Measurements from ENCODE around the gene ZMYND11. TPM values are rescaled to one million over a fixed set of nuclear protein-coding genes. Genes with fewer than 3 reads are reported as not detected.

ZMYND11 gene
- total and polyA plus RNA-seq, 2 of the 8 experiments (the other 6 are each of a cell fraction or from before 2014, with no cell fraction given), result 7.5 to 26.6 TPM

GRCh38 chr10:91313-91712 lies 43.9 kb upstream of the ZMYND11 start (continued):
- TF ChIP-seq, protein P1, sequence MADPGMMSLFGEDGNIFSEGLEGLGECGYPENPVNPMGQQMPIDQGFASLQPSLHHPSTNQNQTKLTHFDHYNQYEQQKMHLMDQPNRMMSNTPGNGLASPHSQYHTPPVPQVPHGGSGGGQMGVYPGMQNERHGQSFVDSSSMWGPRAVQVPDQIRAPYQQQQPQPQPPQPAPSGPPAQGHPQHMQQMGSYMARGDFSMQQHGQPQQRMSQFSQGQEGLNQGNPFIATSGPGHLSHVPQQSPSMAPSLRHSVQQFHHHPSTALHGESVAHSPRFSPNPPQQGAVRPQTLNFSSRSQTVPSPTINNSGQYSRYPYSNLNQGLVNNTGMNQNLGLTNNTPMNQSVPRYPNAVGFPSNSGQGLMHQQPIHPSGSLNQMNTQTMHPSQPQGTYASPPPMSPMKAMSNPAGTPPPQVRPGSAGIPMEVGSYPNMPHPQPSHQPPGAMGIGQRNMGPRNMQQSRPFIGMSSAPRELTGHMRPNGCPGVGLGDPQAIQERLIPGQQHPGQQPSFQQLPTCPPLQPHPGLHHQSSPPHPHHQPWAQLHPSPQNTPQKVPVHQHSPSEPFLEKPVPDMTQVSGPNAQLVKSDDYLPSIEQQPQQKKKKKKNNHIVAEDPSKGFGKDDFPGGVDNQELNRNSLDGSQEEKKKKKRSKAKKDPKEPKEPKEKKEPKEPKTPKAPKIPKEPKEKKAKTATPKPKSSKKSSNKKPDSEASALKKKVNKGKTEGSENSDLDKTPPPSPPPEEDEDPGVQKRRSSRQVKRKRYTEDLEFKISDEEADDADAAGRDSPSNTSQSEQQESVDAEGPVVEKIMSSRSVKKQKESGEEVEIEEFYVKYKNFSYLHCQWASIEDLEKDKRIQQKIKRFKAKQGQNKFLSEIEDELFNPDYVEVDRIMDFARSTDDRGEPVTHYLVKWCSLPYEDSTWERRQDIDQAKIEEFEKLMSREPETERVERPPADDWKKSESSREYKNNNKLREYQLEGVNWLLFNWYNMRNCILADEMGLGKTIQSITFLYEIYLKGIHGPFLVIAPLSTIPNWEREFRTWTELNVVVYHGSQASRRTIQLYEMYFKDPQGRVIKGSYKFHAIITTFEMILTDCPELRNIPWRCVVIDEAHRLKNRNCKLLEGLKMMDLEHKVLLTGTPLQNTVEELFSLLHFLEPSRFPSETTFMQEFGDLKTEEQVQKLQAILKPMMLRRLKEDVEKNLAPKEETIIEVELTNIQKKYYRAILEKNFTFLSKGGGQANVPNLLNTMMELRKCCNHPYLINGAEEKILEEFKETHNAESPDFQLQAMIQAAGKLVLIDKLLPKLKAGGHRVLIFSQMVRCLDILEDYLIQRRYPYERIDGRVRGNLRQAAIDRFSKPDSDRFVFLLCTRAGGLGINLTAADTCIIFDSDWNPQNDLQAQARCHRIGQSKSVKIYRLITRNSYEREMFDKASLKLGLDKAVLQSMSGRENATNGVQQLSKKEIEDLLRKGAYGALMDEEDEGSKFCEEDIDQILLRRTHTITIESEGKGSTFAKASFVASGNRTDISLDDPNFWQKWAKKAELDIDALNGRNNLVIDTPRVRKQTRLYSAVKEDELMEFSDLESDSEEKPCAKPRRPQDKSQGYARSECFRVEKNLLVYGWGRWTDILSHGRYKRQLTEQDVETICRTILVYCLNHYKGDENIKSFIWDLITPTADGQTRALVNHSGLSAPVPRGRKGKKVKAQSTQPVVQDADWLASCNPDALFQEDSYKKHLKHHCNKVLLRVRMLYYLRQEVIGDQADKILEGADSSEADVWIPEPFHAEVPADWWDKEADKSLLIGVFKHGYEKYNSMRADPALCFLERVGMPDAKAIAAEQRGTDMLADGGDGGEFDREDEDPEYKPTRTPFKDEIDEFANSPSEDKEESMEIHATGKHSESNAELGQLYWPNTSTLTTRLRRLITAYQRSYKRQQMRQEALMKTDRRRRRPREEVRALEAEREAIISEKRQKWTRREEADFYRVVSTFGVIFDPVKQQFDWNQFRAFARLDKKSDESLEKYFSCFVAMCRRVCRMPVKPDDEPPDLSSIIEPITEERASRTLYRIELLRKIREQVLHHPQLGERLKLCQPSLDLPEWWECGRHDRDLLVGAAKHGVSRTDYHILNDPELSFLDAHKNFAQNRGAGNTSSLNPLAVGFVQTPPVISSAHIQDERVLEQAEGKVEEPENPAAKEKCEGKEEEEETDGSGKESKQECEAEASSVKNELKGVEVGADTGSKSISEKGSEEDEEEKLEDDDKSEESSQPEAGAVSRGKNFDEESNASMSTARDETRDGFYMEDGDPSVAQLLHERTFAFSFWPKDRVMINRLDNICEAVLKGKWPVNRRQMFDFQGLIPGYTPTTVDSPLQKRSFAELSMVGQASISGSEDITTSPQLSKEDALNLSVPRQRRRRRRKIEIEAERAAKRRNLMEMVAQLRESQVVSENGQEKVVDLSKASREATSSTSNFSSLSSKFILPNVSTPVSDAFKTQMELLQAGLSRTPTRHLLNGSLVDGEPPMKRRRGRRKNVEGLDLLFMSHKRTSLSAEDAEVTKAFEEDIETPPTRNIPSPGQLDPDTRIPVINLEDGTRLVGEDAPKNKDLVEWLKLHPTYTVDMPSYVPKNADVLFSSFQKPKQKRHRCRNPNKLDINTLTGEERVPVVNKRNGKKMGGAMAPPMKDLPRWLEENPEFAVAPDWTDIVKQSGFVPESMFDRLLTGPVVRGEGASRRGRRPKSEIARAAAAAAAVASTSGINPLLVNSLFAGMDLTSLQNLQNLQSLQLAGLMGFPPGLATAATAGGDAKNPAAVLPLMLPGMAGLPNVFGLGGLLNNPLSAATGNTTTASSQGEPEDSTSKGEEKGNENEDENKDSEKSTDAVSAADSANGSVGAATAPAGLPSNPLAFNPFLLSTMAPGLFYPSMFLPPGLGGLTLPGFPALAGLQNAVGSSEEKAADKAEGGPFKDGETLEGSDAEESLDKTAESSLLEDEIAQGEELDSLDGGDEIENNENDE (IDR thresholded peaks at IDR 0.05; ENCODE audit: insufficient replicate concordance, low read length), result no peak
- no peak for TF ChIP-seq BACH1 (IDR thresholded peaks at IDR 0.05; ENCODE audit: low read length)
- no peak for TF ChIP-seq RAD21 (IDR thresholded peaks at IDR 0.05 in 1 of 2, conservative IDR thresholded peaks at IDR 0.05 in 1 of 2; ENCODE audit: low read depth in 2 of 2, low read length in 2 of 2)
- no peak for TF ChIP-seq CTBP2 (IDR thresholded peaks at IDR 0.05; ENCODE audit: borderline replicate concordance, insufficient read depth, insufficient read length, low read length)
- no peak for TF ChIP-seq SP4 (IDR thresholded peaks at IDR 0.05; ENCODE audit: low read length)
- no peak for TF ChIP-seq HDAC2 (IDR thresholded peaks at IDR 0.05; ENCODE audit: borderline replicate concordance in 1 of 2, low read depth in 2 of 2, low read length in 2 of 2)
- no peak for TF ChIP-seq ZNF274 (IDR thresholded peaks at IDR 0.05; ENCODE audit: borderline replicate concordance, extremely low read depth, low read length)
- no peak for TF ChIP-seq CEBPB (IDR thresholded peaks at IDR 0.05; ENCODE audit: low read depth, low read length)
- TF ChIP-seq, protein P2, sequence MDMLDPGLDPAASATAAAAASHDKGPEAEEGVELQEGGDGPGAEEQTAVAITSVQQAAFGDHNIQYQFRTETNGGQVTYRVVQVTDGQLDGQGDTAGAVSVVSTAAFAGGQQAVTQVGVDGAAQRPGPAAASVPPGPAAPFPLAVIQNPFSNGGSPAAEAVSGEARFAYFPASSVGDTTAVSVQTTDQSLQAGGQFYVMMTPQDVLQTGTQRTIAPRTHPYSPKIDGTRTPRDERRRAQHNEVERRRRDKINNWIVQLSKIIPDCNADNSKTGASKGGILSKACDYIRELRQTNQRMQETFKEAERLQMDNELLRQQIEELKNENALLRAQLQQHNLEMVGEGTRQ (IDR thresholded peaks at IDR 0.05; ENCODE audit: low read length), result no peak
